Psoas muscle (tissue), 8 donors: ENCODE measurements around the gene TESK2. TPM values are rescaled to one million over a fixed set of nuclear protein-coding genes. Genes with fewer than 3 reads are reported as not detected.

Source experiments
- ATAC-seq, 4 donors: fragments of 200-7000 bp; cut with Tn5 transposase; one replicate each; pipeline ENCODE4 v1.9.1; 2020; ENCODE audit warnings: moderate library complexity in 3 of 4, mild to moderate bottlenecking in 2 of 4
- DNase-seq, 2 donors: peaks; one replicate each; pipeline ENCODE4 v3.0.0-alpha.2; 2020
- H3K27ac ChIP-seq: fragments of 200-600 bp; one replicate; pipeline ENCODE4 v1.8.0; 2022
- H3K27me3 ChIP-seq, 3 donors: fragments of 200-600 bp in 1 of 3; one replicate each; pipeline versions ENCODE4 v1.6.1 to v1.8.0; 2013 to 2022; ENCODE audit warnings: low read length in 2 of 3, mild to moderate bottlenecking in 2 of 3, moderate library complexity in 1 of 3; ENCODE audit not compliant: insufficient read depth in 3 of 3
- H3K36me3 ChIP-seq, 2 donors: fragments of 200-600 bp in 1 of 2; one replicate each; pipeline versions ENCODE4 v1.6.1 to v1.8.0; 2013 to 2022; ENCODE audit warnings: low read depth in 1 of 2, mild to moderate bottlenecking in 1 of 2, moderate library complexity in 1 of 2; ENCODE audit not compliant: insufficient read depth in 1 of 2
- H3K4me1 ChIP-seq: fragments of 200-600 bp; one replicate; pipeline ENCODE4 v1.8.0; 2022
- H3K4me3 ChIP-seq: fragments of 200-600 bp; one replicate; pipeline ENCODE4 v1.8.0; 2022; ENCODE audit warnings: mild to moderate bottlenecking
- H3K9me3 ChIP-seq: fragments of 200-600 bp; one replicate; pipeline ENCODE4 v1.8.0; 2022
- WGBS, 3 donors: extraction: QIAGEN DNeasy Blood & Tissue Kit; methylation state at CpG; one replicate each; pipeline versions ENCODE4 v1.1.6 to v1.1.7; 2013; 5-methylcytosine and 5-hydroxymethylcytosine counted together
- intact Hi-C, 2 donors: fragments of 100-400 bp; cut with DNase I; formaldehyde crosslinking; loops; one replicate each; pipeline versions ENCODE4 v1.11.0 to v1.14.2; 2022
- polyA plus RNA-seq, 3 donors: library from polyadenylated mRNA; stranded (reverse); fragments of 200-250 nt; gene quantifications; one replicate each; pipeline ENCODE4 v1.2.3, GENCODE V29; 2013
- total RNA-seq, 4 donors: library from RNA; stranded (reverse); fragmentation: NEBNext Ultra II Directional in 2 of 4; extraction: Animal tissue kit (Norgen Biotek cat#: 25700) in 2 of 4; gene quantifications; one replicate each; pipeline versions ENCODE4 v1.2.1 to v1.2.4, GENCODE V29; 2021 to 2023
- TF ChIP-seq, protein P1 (sequence below): fragments of 200-600 bp; IDR thresholded peaks from one replicate; pipeline ENCODE4 v1.8.0; 2022; ENCODE audit warnings: antibody characterized with exemption
- donor health status: healthy with polysubstance abuse.
- donor health status: DM: no; HTN: no; CAD: no; lungs with moderate emphysema.
- donor health status: Bipolar disorder and iron deficiency.
- donor health status: healthy.
- donor health status: DM: yes; HTN: yes; CAD: no.
- donor health status: DM: no; HTN: no; CAD: no.
- donor health status: DM: no; HTN: no; CAD: no.
- donor health status: DM: yes; HTN: yes; CAD: no.

The TESK2 gene
- total and polyA plus RNA-seq, 7 donors = 0.73 to 5.0 (median 2.2) TPM

DNA sequence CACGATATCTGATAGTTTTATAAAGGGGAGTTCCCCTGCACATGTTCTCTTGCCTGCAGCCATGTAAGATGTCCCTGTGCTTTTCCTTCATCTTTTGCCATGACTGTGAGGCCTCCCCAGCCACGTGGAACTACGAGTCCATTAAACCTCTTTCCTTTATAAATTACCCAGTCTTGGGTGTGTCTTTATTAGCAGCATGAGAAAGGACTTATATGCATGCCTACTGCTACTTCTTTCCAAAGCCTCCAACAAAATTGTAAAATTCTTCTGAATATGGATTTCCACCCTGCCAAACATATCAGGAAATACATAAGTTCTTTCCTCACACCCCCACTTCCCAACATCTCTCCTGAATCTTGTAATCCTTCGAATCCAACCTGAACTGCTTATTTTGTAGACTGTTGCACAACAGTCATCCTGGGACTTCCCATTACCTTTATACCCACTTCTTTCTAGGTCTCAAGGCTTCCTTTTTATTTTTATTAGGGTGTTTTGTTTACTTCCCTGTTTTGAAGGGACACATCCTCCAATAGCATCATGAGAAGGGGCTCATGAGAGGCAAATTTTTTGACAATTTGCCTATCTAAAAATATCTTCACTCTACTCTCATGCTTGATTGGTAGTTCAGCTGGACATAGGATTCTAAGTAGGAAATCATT, 83.2 kb downstream of the TESK2 start:
- no peaks in the 10 kb centered on the region for H3K9me3 ChIP-seq
- no peak for ATAC-seq
- 69 to 83% (median 81%) methylated on average over 4 of the region's 4 CpGs for WGBS, 3 donors
- H3K36me3 ChIP-seq = no peaks in the 10 kb centered on the region
- DNase-seq = no peak
- H3K4me1 ChIP-seq = no peaks in the 10 kb centered on the region
- no peaks in the 10 kb centered on the region for H3K27me3 ChIP-seq
- intact Hi-C loops = no loop called here
- H3K27ac ChIP-seq = no peak overlapping the region
- H3K4me3 ChIP-seq = no peak overlapping the region
- TF ChIP-seq, protein P1, sequence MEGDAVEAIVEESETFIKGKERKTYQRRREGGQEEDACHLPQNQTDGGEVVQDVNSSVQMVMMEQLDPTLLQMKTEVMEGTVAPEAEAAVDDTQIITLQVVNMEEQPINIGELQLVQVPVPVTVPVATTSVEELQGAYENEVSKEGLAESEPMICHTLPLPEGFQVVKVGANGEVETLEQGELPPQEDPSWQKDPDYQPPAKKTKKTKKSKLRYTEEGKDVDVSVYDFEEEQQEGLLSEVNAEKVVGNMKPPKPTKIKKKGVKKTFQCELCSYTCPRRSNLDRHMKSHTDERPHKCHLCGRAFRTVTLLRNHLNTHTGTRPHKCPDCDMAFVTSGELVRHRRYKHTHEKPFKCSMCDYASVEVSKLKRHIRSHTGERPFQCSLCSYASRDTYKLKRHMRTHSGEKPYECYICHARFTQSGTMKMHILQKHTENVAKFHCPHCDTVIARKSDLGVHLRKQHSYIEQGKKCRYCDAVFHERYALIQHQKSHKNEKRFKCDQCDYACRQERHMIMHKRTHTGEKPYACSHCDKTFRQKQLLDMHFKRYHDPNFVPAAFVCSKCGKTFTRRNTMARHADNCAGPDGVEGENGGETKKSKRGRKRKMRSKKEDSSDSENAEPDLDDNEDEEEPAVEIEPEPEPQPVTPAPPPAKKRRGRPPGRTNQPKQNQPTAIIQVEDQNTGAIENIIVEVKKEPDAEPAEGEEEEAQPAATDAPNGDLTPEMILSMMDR = no peak

- 87 to 92% (median 92%) methylated on average over 2 of the region's 2 CpGs for WGBS, 3 donors
- no peak for DNase-seq
- TF ChIP-seq, protein P1 = no peak
- Histone ChIP-seq H3K9me3 (no peaks in the 10 kb centered on the region), H3K27me3 (no peaks in the 10 kb centered on the region), H3K27ac (no peak overlapping the region), H3K36me3 (no peaks in the 10 kb centered on the region), H3K4me1 (no peaks in the 10 kb centered on the region), H3K4me3 (no peak overlapping the region)
- no peak for ATAC-seq
- intact Hi-C loops = no loop called here
Observed at GRCh38 chr1:45405636-45406035, 85.3 kb downstream of the TESK2 start.

DNA sequence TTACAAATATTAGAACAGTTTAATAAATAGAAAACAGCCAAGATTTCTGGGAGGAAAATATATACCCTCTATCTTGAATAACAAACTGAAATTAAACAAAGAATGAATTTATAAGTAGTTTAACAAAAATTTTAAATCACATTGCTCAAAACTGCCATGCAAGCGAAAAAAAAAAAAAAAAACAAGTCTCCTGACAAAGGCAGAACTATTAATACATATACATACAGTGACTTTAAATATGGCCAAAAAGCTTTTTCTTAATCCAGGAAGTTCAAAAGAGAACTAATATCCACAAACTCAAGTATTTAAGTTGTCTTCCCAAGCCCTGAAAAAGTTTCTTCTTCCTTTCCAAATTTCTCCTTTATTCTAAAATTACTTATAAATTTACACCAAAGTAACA, 87.2 kb downstream of the TESK2 start:
- 90 to 100% (median 90%) methylated on average over 1 of the region's 1 CpG for WGBS, 3 donors
- DNase-seq = no peak
- Histone ChIP-seq H3K4me1 (no peaks in the 10 kb centered on the region), H3K9me3 (no peaks in the 10 kb centered on the region), H3K36me3 (no peaks in the 10 kb centered on the region), H3K27me3 (no peaks in the 10 kb centered on the region), H3K27ac (no peak overlapping the region), H3K4me3 (no peak overlapping the region)
- TF ChIP-seq, protein P1 = no peak
- no peak for ATAC-seq
- intact Hi-C loops = no loop called here

GRCh38 chr1:45403298-45403697, 87.7 kb downstream of the TESK2 start:
- Histone ChIP-seq H3K4me1 (no peaks in the 10 kb centered on the region), H3K27me3 (no peaks in the 10 kb centered on the region), H3K9me3 (no peaks in the 10 kb centered on the region), H3K36me3 (no peaks in the 10 kb centered on the region), H3K27ac (no peak overlapping the region), H3K4me3 (no peak overlapping the region)
- no peak for ATAC-seq
- no peak for DNase-seq
- intact Hi-C loops = no loop called here
- TF ChIP-seq, protein P1 = no peak
- WGBS, 3 donors = 70 to 80% (median 71%) methylated on average over 3 of the region's 3 CpGs

DNA sequence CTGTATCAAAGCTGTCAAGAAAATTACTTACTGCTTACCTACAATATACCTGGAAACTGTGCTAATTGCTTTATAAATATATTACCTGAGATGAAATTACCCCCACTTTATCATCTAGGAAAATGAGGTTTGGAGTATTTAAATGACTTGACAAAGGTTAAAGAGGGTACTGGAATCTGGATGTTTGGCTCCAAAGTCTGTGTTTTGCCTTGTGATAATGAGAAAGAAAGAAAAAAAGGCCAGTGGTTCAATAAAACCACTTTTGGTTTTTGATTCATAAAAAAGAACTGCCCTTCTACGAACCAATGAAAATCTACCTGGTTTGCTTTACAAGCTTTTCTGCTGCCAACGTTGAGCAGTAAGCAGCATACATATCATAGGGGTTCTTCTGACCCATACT, 89.4 kb downstream of the TESK2 start:
- ATAC-seq = no peak

More for the DNA sequence above, 89.4 kb downstream of the TESK2 start:
- no peaks in the 10 kb centered on the region for H3K9me3 ChIP-seq
- H3K27me3 ChIP-seq = no peaks in the 10 kb centered on the region
- TF ChIP-seq, protein P1 = no peak
- no peak overlapping the region for H3K4me3 ChIP-seq
- intact Hi-C loops = no loop called here
- no peak for DNase-seq
- no peak overlapping the region for H3K27ac ChIP-seq
- no peaks in the 10 kb centered on the region for H3K4me1 ChIP-seq
- WGBS, 3 donors = 78 to 88% (median 85%) methylated on average over 2 of the region's 2 CpGs
- H3K36me3 ChIP-seq = no peaks in the 10 kb centered on the region
